ENCODE measurements around the gene TIPRL.
"Not testable (repeated sequence)": the region's sequence is repeated elsewhere in the genome, so short reads cannot be mapped to it uniquely, and the experiment has no call there.

Gene TIPRL

DNA sequence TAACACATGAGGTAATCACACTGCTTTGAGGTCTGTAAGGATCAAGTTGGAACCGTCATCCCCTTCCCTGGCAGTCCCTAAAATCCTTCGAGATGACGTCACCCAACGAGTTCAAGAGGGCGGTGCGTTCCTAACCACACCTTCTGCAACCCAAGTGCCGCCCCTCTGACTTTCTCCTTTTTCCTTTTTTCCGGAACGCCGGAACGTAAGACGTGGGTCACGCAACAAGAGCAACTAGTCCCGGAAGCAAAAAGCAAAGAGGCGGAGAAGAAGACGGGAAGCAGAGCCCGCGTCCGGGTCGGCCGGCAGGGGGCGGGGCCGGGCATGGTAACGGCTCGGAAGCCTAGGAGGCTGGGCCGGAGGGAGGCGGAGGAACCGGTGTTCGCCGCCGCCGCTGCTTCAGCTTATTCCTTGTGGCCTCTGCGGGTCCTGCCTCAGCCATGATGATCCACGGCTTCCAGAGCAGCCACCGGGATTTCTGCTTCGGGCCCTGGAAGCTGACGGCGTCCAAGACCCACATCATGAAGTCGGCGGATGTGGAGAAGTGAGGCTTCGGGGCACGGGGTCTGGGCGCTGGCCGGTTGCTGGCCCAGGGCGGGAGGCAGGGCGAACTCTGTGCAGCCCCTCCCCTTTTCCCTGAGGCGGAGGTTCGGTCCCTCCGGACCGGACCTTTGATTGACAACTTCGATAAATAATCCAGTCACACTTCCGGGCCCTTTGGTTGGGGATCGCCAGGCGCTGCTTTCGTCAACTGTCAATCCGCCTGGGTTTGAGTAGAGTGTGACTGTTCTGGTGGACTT lies at the start of gene TIPRL:
Gene TIPRL, plus strand, starts transcription at position 325 of the 800 bp plus-strand sequence. Its CDS starts 116 bp downstream, at position 441.
- DNase-seq = peak; percentile 98

DNA sequence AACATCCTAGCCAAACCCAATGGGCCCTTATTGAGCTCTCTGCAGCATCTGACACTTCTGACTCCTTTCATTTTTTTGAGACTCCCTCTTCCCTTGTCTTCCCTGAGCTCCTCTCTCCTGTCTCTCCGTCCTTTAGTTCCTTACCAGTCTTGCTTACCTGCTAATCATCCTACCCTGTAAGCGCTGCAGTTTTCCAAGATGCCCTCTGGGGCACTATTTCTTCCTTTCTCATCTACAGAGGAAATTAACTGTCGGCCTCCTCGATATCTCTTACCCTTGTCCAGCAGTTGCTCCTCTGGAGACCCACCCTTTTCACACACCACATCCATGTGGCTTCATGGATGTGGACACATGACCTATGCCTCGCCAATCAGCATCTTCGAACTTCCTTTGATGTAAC lies 48.8 kb upstream of the TIPRL start:
- no peak for DNase-seq

DNA sequence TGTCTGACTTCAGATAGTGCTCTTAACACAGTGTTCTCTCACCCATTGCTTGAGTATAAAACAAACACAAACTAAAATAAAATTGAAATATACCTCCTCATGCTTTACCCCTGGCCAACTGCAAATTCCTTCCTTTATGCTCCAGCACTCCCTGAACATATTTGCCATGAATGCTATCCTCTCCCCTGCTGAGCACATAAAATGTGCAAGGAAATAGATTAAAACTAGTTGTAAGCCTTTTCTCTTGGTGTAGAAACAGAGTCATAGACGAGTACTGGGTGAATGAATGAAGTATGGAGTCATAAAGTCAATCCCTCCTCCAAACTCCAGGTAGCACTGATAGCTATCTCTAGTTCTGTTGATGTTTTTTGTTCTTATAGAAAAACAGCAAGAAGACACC lies 44.6 kb upstream of the TIPRL start:
- no peak for DNase-seq

DNA sequence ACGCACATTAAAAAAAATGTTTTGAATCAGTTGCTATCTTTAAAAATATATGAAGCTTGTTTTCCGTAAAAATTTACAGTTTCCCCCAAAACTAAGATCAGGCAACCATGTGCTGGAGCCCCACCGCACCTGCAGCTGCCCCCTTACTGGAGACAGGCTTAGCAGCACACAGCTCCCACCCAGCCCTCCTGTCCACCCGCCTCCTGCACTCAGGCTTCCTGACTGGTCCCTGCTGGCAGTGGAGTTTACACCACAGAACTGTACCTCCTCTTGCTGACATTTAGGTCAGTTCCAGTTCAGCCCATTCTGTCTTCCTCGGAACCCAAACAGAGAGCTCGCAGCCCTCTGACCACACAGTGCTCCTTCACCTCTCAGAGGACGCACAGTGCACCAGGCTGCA lies 44.1 kb upstream of the TIPRL start:
- DNase-seq = no peak

DNA sequence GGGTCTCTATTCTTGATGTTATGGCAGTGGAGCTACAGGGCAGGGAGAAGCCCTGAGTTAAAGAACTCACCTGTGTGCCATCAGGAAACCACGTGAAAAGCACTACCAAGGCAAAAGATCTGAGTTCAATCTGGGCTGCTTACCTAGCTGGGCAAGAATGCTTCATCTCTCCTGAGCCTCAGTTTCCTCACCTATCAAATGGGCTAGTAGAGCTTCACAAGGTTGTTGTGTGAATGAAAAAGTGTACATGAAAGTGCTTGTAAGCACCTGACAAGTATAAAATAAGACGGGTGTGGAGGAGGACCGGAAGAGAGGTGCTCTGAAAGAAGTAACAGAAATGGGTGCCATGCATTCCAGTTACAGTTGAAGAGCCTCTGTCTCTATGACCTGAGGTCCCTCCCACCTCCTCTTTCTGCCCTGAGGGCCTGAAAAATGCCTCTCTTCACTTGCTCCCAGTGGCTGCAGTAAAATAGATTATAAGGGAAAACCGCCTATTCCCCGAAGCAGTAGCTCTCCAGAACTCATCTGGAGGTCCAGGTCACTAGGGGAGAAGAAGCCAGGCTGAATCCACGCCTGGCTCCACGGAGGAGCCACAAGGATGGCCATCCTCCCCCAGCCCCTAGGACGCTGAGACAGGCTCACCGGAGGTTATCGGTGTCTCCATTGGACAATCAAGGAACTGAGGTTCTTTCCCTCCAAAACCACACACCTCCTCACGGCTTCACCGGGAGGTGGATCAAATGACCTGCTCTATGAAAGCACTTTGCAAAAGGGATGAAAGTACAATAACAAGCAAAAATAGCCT lies 43.4 kb upstream of the TIPRL start:
- DNase-seq = peak; percentile 13

DNA sequence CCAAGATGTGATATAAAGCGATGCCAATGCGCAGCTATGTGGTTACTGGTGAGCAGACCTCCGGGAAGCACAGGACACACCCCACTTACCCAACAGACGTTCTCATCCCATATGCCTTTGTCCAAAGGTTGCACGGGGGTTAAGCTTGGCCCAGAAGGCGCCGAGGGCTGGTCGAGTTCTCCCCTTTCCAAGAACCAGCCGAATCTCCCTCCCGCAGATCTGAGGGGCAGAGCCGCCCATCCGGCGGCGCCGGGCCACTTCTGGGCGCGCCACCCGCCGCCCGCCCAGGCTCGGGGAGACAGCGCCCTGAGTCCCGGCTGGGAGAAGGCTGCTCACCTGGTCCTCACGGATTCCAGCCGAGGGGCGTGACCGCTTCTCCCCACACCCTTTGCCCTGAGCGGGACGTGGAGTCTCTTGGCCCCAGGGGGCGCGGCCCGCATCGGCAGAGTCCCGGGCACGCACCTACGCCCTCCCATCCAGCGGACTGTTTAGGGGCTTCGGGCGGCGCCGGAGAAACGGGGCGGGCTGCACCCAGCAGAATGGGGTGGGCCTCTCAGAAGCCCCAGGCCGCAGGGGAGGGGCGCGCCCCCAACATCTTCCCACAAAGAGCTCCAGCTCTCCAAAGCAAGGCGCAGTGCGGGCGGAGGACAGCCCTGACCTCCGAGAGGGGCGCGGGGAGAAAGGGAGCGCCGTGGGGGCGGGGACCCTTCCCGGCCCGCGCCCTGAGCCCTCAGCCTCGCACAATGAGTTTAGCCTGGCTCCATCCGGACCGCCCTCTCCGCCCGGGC lies 42.6 kb upstream of the TIPRL start:
- no peak for DNase-seq

DNA sequence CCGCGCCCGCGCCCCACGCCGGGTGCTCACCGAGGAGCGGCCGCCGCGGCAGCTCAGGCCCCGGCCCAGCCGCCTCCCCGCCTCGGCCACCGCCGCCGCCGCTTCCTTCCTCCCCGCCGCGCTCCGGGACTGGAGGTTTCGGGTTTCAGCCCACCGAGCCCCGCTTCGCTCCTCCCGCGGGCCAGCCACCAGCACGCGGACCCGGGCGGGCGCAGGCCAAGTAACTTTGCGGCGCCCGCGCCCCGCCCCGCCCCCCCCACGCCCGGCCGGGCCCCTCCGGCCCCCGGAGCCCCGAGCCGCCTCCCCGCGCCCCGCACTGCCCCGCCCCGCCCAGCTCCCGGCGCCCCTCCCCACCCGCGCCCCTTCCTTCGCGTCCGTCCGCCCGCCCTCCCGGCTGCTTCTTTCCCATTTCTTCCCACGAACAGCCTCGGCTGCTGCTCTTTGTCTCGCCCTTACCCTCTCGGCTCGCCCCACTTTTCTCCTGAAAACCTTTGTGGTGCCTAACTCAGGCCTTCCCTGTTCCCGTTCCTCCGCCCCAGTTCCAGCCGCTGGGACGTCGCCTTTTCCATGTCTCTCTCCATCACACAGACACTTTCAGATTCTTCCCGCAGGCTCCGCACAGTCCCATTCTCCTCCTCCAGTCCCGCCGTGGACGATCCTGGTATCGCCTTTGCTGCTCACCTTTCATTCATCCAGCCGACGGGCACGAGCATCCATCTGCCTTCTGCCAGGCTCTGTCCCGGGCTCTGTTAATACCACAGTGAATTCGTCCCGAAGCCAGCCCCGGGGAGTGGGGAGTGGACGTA lies 41.9 kb upstream of the TIPRL start, which contains the start of gene GPR161:
Gene GPR161, minus strand, starts transcription at position 222 of the 806 bp plus-strand sequence. CDS start 32,080 bp downstream, outside the sequence.
- peak; percentile 40 for DNase-seq

DNA sequence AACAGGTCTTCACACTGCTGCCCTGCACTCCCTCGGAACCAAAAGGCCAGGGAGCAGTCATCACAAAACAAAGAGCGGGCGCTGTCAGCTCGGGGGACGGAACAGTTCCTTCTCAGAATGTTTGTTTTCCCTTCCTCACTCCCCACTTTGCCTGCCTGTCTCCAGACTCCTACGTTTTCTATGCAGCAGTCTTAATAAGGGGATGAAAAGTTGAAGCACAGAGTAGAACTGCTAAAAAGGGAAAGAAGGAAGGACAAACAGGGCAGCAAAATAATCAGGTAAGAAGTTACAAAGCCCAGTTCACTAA lies 41.3 kb upstream of the TIPRL start:
- no peak for DNase-seq

DNA sequence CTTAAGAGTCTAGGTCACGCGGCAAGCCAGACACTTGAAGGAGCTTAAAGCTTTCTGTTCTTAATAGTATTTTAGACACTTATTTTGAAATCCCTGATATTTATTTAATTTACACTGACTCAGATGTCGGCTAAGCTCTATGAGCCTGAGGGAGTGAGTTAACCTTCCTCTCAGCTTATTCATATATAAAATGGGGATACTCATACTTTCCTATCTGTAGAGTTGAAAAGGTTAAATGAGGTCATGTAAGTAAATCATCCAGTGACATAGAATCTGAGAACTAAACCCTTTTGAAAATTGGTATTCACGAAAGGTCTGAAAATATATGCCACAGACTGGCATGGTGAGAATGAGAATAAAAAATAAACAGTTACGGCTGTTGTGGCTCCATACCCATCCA lies 40.6 kb upstream of the TIPRL start:
- no peak for DNase-seq

DNA sequence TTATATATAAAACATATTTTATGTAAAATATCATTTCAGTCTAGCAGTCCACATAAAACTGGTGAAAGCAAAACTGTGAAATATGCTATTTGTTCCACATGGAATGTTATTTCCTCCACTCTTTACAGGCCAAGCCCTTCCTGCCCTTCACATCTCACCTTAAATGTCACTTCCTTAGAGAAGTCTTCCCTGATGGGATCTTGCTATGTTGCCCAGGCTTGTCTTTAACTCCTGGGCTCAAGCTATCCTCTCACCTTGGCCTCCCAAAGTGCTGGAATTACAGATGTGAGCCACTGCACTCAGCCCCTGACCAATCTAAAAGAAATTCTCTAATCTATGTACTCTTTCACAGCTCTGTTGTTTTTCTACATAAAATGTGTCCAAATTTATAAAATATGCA lies 39.7 kb upstream of the TIPRL start:
- no peak for DNase-seq

DNA sequence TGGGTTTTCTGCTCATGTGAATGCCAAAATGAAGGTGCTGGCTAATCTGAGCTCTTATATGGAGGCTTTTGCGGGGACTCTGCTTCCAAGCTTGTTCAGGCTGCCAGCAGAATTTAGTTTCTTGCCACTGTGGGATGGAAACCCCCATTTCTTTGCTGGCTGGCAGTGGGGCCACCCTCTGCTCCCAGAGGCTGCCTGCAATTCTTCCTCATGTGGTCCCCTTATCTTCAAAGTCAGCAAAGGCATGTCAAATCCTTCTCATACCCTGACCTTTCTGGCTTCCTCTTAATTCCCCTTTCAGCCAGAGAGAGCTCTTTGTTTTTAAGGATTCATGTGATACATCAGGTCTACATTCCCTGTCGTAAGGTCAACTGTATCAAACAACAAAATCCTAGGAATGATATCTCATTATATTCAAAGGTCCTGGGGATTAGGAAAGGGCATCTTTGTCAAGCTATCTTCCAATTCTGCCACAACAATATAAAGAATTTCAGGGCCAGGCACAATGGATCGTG lies 36.8 kb upstream of the TIPRL start:
- no peak for DNase-seq

DNA sequence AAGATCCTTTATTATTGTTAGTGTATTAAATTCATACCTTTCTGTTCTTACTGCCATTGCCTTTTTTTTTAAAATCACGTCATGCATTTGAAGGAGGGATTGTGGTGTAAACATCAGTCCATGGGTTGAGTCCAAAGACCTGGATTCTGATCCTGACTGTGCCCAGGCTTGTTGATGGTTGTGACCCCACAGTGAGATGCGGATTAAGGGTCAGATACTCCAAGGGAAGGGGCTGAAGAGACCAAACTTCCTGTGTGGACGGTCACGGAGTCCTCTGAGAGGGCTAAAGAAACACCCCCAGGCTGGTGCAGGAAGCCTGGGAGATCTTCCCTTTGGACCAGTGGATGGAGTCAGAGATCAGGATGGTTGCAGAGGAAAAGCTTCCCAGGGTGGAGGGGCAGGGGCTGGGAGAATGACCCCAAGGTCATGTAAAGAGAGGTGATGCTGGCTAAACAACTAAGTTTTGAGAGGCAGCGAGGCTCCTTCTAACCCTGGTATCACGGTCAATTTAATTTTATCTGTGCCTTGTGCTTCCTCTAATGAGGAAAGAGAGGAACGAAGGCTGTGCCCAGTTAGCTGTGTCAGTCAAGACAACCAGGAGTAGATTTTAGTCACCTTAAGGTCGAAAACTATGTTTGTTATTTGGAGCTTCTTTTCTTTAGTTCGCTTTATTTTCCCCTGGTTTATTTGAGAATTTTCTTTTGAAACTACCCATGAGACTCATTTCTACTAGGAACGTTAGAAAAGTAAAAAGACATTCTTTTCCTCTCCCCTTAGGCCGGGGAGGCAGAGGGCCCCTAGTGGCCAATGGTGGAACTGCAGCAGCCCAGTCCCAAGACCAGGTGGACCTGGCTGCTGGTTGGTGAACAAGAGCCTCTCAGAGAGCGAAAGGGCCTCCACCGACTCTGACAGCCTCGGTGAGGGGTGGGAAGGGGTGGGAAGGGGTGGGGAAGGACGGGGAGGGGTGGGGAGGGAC lies 33.3 kb upstream of the TIPRL start:
- DNase-seq = peak; percentile 73

DNA sequence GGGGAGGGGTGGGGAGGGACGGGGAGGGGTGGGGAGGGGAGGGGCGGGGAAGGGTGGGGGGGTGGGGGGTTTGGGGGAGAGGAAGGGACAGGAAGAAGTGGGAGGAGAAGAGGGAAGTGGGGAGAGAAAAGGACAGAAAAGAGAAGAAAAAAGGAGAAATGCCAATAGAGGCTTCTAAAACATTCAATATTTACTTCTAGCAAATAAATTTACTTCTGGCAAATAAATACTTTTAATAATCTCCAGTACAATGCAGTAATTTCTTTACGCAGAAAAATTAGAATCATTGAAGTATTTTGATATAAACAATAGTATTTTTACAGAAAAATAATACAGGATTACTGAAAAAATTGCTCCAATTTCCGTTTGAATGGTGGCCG lies 32.6 kb upstream of the TIPRL start:
- DNase-seq = no peak

DNA sequence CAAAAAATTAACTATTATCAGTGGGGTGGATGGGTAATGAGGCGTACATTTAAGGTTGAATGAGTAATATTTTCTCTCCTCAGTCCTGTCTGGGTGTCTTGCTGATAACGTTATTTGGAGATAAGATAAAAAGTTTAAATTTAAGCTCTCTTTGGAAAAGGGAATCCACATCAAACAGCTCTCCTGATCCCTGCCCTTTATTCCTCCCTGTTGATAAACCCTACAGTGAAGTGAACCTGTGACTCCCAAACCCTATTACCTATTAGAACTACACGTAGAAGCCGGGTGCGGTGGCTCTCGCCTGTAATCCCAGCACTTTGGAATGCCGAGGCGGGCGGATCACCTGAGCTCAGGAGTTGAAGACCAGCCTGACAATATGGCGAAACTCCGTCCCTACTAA lies 32.1 kb upstream of the TIPRL start:
- no peak for DNase-seq

DNA sequence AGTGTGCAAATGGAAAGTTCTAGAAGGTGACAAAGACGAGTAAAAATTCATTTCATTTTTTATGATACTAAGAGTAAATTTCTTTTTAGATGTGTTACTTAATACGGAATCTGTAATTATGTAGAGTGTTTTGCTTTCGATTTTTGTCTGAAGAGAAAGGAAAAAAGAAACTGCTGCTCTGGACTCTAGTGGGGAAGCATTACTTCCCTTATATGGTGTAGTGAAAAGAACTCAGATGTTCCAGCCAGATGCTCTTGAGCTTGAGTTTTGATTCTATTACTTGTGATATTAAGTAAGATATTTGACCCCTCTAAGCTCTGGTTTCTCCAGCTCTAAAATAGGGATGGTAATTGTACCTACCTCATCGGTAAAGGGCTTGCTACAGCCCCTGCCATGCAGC lies 29.8 kb upstream of the TIPRL start:
- DNase-seq = no peak

DNA sequence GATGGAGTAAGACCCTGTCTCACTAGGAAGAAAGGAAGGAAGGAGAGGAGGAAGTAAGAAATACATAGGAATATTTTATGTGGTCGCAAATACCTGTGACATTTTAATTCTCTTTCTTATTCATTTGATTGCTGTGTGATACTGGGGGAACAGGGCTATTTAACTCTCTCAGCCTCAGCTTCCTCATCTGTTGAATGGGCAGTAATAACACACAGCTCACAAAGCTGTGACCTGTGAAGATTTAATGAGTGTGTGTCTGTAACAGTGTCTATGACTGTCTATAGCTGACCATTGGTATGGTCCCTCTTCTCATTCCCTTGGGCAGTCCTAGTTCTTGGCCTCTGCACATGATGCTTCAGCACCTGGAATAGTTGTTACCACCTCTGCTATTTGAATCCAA lies 28.5 kb upstream of the TIPRL start:
- no peak for DNase-seq

DNA sequence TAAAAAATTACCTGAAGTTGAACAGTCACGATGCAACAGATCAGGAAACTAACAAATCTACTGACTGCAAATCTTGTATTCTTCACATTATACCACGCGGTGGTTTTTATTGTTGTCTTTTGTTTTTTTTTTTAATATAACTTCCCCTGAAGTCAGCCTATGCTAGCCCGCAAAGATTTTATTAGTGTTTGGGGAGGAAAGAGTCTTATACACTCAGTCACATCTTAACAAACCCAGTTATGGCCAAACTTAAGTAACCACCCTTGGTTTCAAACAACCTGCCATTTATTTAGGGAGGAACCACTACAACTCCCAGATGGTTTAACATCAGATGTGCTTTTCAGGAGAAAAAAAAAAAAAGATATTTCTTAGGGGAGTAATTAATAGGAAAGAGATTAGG lies 26.8 kb upstream of the TIPRL start:
- DNase-seq = no peak

DNA sequence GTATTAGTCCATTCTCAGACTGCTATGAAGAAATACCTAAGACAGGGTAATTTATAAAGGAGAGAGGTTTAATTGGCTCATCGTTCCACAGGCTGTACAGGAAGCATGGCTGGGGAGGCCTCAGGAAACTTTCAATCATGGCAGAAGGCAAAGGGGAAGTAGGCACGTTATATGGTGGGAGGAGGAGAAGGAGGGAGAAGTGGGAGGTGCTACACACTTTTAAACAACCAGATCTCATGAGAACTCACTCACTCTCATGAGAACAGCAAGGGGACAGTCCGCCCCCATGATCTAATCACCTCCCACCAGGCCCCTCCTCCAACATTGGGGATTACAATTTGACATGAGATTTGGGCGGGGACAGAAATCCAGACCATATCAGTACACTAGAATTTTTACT lies 24.1 kb upstream of the TIPRL start:
- not testable (repeated sequence) for DNase-seq

DNA sequence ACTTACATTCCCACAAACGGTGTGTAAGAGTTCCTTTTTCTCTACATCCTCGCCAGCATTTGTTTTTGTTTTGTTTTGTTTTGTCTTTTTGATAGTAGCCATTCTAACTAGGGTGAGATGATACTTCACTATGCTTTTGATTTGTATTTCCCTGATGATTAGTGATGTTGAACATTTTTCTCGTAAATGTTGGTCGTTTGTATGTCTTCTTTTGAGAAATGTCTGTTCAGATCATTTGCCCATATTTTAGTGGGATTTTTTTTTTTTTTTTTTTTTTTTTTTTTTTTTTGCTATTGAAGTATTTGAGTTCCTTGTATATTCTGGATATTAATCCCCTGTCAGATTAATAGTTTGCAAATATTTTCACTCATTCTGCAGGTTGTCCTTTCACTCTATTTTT lies 22.9 kb upstream of the TIPRL start:
- DNase-seq = no peak

DNA sequence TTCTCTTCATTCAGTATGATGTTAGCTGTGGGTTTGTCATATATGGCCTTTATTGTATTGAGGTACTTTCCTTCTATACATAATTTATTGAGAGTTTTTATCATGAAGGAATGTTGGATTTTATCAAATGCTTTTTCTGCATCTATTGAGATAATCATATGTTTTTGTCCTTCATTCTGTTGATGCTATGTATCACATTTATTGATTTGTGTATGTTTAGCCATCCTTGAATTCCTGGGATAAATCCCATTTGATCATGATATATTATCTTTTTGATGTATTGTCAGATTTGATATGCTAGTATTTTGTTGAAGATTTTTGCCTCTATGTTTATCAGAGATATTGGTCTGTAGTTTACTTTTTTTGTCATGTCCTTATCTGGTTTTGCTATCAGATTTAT lies 21.1 kb upstream of the TIPRL start:
- no peak for DNase-seq

DNA sequence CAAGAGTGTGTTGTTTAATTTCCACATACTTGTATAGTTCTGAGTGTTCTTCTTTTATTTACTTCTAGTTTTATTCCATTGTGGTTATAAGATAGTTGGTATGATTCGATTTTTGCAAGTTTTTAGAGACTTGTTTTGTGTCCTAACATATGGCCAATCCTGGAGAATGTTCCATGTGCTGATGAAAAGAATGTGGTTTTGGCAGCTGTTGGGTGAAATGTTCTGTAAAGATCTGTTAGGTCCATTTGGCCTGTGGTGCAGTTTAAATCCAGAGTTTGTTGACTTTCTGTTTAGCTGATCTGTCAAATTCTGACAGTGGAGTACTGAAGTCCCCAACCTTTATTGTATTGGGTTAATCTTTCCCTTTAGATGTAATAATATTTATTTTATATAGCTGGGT lies 19.5 kb upstream of the TIPRL start:
- no peak for DNase-seq

All from NCI-H2107 (cell line).